Tibial nerve (tissue), 4 donors: ENCODE results near the gene PARD6A.

Experiments used
- EP300 ChIP-seq, 2 donors: sonication (generic); formaldehyde crosslinking; IDR thresholded peaks; one replicate each; pipeline ENCODE4 v1.6.1; 2017; ENCODE audit warnings: antibody characterized with exemption in 2 of 2, mild to moderate bottlenecking in 1 of 2
- POLR2A ChIP-seq, 2 donors: fragments of 450-650 bp; IDR thresholded peaks; one replicate each; pipeline ENCODE4 v1.6.1; 2017; ENCODE audit warnings: antibody characterized with exemption in 2 of 2, mild to moderate bottlenecking in 2 of 2, moderate library complexity in 2 of 2
- TF ChIP-seq, protein P1 (sequence below), 5 experiments: fragments of 200-600 bp in 3 of 5; fragments of 450-650 bp in 2 of 5; sonication (generic) in 3 of 5; IDR thresholded peaks; one replicate each; pipeline ENCODE4 v1.5.1; 2016 to 2019; ENCODE audit warnings: antibody characterized with exemption in 5 of 5, mild to moderate bottlenecking in 3 of 5, moderate library complexity in 2 of 5

DNA sequence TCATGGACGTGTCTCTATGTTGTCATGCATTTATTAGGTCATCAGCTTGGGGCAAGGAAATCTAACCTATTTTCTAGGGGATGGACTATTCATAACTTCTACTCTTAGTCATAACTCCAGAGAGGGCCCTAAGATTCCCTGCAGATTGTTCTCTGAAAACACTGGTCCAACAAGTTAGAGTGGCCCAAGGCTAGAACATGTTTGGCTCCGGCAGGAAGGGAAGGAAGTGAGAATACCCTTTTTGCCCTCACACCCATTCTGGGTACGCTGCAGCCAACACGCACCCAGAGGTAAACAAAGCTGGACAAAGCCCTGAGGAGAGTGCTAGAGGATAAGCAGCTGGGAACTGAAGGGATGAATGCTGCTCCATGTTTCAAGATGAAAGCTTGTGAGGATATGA is 15.8 kb downstream of the PARD6A start:
- TF ChIP-seq, protein P1, sequence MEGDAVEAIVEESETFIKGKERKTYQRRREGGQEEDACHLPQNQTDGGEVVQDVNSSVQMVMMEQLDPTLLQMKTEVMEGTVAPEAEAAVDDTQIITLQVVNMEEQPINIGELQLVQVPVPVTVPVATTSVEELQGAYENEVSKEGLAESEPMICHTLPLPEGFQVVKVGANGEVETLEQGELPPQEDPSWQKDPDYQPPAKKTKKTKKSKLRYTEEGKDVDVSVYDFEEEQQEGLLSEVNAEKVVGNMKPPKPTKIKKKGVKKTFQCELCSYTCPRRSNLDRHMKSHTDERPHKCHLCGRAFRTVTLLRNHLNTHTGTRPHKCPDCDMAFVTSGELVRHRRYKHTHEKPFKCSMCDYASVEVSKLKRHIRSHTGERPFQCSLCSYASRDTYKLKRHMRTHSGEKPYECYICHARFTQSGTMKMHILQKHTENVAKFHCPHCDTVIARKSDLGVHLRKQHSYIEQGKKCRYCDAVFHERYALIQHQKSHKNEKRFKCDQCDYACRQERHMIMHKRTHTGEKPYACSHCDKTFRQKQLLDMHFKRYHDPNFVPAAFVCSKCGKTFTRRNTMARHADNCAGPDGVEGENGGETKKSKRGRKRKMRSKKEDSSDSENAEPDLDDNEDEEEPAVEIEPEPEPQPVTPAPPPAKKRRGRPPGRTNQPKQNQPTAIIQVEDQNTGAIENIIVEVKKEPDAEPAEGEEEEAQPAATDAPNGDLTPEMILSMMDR (IDR thresholded peaks at IDR 0.05) = no peak
- no peak for TF ChIP-seq EP300 (IDR thresholded peaks at IDR 0.05)
- TF ChIP-seq POLR2A (IDR thresholded peaks at IDR 0.05) = no peak
